IgD-negative memory B cell (primary cell): ENCODE results near the gene INHBB. TPM values are rescaled to one million over a fixed set of nuclear protein-coding genes. Genes with fewer than 3 reads are reported as not detected.

Source experiments
- H3K27ac Mint-ChIP-seq, 3 donors: one replicate each; pipeline ENCODE4 v1.8.0; 2020 to 2022; ENCODE audit warnings: mild to moderate bottlenecking in 3 of 3, mixed read lengths in 3 of 3, moderate library complexity in 1 of 3
- H3K27me3 Mint-ChIP-seq: one replicate; pipeline ENCODE4 v1.8.0; 2021; ENCODE audit warnings: mixed read lengths
- H3K36me3 Mint-ChIP-seq: one replicate; pipeline ENCODE4 v1.8.0; 2020; ENCODE audit warnings: mild to moderate bottlenecking, mixed read lengths
- H3K4me1 Mint-ChIP-seq, 3 donors: one replicate each; pipeline ENCODE4 v1.8.0; 2020 to 2022; ENCODE audit warnings: mixed read lengths in 3 of 3, mild to moderate bottlenecking in 1 of 3
- H3K4me3 Mint-ChIP-seq, 4 donors: one replicate each; pipeline ENCODE4 v1.8.0; 2020 to 2022; ENCODE audit warnings: mild to moderate bottlenecking in 4 of 4, mixed read lengths in 4 of 4, moderate library complexity in 3 of 4
- H3K9me3 Mint-ChIP-seq, 3 donors: one replicate each; pipeline ENCODE4 v1.8.0; 2020 to 2021; ENCODE audit warnings: mixed read lengths in 3 of 3, mild to moderate bottlenecking in 1 of 3
- polyA plus RNA-seq: library from polyadenylated mRNA; unstranded; fragments of 300-500 nt; fragmentation: Illumina TruSeq; gene quantifications from one replicate; pipeline ENCODE4 v1.2.3, GENCODE V29; 2021

INHBB gene
- polyA plus RNA-seq, 1 donor from 2014 or later = not detected

- Mint-ChIP-seq H3K4me3 (no peak overlapping the region), H3K9me3 (peaks cover 0 to 2% (median 0%) of the 10 kb centered on the region in 3 donors), H3K27ac (no peak overlapping the region), H3K4me1 (no peaks in the 10 kb centered on the region), H3K36me3 (no peaks in the 10 kb centered on the region), H3K27me3 (peaks cover 18% of the 10 kb centered on the region)
Observed at GRCh38 chr2:120396013-120396860, 50.3 kb downstream of the INHBB start.

GRCh38 chr2:120396861-120397811 is 51.2 kb downstream of the INHBB start:
- no peak overlapping the region for H3K27ac Mint-ChIP-seq
- H3K4me1 Mint-ChIP-seq = no peaks in the 10 kb centered on the region
- peaks cover 19% of the 10 kb centered on the region for H3K27me3 Mint-ChIP-seq
- H3K9me3 Mint-ChIP-seq = peaks cover 0 to 2% (median 0%) of the 10 kb centered on the region in 3 donors
- no peak overlapping the region for H3K4me3 Mint-ChIP-seq
- no peaks in the 10 kb centered on the region for H3K36me3 Mint-ChIP-seq

DNA sequence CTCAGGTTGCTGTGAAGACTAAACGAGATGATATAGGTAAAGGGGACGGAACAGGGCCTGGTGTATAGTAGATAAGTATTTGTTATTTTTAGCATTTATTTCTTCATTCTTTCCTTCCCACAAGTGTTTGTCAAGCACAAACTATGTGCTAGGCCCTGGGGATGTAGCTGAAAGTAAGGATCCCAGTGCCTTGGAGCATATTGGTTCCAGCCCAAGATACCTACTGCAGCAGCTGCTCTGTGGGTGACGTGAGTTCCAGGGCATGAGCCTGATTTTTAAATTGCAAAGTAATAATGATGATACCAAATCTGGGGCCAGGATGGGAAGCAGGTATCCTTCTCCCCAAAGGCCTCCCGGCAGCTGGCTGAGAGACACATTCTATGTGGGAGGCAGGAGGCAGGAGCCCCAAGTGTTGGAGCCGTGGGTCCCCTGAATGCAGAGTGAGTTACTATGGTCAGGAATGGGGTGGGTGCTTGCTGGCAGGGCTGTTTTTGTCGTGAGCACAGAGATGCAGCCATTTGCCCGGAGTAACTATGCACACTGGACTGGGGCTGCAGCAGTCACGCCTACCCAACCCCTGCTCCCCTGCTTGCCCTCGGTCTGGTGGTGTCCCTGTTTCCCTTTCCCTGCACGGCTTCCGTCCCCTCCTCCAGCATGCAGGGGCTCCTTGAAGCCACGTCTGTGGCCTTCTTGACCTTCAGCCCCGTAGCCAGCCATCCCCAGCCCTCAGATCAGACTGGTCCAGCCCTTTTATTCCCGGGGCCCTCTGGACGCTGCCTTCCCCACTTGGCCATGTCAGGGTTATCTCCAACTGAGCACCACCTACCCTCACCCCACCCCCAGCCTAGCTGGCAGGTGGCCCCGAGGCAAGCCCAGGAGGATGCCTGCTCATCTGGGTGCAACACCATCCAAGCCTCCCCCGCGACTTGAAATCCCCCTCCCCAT is 52.4 kb downstream of the INHBB start:
- Mint-ChIP-seq H3K4me1 (no peaks in the 10 kb centered on the region), H3K4me3 (no peak overlapping the region), H3K36me3 (no peaks in the 10 kb centered on the region), H3K27me3 (peaks cover 18% of the 10 kb centered on the region), H3K27ac (no peak overlapping the region), H3K9me3 (peaks cover 0 to 2% (median 2%) of the 10 kb centered on the region in 3 donors)

DNA sequence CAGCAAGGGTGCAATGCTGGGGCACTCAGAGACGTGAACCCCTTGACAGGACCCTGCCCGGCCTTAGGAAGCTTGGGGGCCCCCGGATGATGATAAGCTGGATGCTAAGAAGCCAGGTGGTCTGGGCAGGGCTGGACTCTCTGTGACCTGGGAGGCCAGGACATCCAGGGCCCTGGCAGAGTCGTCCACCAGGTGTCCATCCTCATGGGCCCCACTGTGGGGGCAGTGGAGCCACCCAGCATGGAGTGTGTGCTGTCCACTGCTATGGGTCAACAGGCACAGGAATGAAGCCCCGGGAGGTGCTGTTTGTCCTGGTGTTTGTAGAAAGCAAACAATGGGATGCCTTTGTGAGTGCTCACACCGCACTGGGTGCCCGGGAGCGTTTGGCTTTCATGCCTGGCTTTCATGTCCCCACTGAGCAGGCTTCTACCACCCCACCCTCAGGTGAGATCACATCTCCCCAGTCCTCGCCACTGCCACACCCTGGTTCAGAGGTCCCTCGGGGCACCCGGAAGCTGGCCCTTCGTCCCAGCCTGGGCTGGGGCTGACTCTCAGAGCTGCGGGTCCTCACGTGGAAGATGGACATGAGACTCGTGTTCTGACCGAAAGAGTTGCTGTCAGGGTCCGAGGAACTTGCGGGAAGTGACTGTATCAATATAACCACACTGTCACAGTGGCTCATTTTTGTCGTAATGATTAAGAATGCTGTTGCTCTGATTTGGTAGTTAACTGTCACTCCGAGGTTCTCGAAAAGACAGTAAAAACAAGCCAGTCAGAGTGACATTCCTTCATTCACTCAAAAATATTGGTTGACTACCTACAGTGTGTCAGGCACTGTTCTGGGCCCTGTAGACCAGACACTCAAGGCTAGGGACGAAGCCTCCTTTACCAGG is 53.3 kb downstream of the INHBB start:
- H3K27me3 Mint-ChIP-seq = peaks cover 17% of the 10 kb centered on the region
- H3K27ac Mint-ChIP-seq = no peak overlapping the region
- no peak overlapping the region for H3K4me3 Mint-ChIP-seq
- no peaks in the 10 kb centered on the region for H3K4me1 Mint-ChIP-seq
- H3K9me3 Mint-ChIP-seq = peaks cover 0 to 2% (median 2%) of the 10 kb centered on the region in 3 donors
- no peaks in the 10 kb centered on the region for H3K36me3 Mint-ChIP-seq

DNA sequence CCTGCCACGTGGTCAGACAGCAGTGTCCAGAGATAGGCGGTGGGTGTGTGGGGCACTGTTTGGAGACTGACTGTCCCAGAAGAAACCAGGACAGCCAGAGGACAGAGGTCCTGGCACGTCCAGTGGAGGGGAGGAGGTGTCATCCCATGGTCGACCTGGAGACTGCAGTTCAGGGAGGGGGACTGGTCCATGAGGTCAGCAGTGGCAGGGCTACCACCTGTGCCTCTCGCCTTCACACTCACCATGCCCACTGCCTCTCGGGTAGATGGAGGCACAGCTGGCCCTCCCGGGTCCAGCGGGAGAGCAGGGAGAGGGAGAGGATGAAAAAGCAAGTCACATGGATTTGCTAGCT is 53.9 kb downstream of the INHBB start:
- H3K27me3 Mint-ChIP-seq = peaks cover 17% of the 10 kb centered on the region
- H3K9me3 Mint-ChIP-seq = peaks cover 0 to 3% (median 2%) of the 10 kb centered on the region in 3 donors
- H3K4me1 Mint-ChIP-seq = no peaks in the 10 kb centered on the region
- H3K27ac Mint-ChIP-seq = no peak overlapping the region
- no peaks in the 10 kb centered on the region for H3K36me3 Mint-ChIP-seq
- H3K4me3 Mint-ChIP-seq = no peak overlapping the region

GRCh38 chr2:120400551-120400950 is 54.6 kb downstream of the INHBB start:
- Mint-ChIP-seq H3K9me3 (peaks cover 0 to 4% (median 2%) of the 10 kb centered on the region in 3 donors), H3K4me1 (no peaks in the 10 kb centered on the region), H3K36me3 (no peaks in the 10 kb centered on the region), H3K27ac (no peak overlapping the region), H3K27me3 (peaks cover 16% of the 10 kb centered on the region), H3K4me3 (no peak overlapping the region)

Other genes starting within 250 kb of the INHBB start
- 29.1 TPM for gene TMEM185B, start 122.7 kb upstream of the INHBB start, polyA plus RNA-seq
- 81.7 TPM for gene RALB, start 93.3 kb upstream of the INHBB start, polyA plus RNA-seq